Uterus (tissue), 4 donors: ENCODE measurements around the gene S100A4. TPM values are rescaled to one million over a fixed set of nuclear protein-coding genes. Genes with fewer than 3 reads are reported as not detected.

ENCODE experiments used
- DNase-seq, 2 donors: peaks; one replicate each; pipeline ENCODE4 v3.0.0-alpha.2; 2019 to 2020
- H3K27ac ChIP-seq, 2 donors: fragments of 200-600 bp; sonication (generic); 1 replicate in 1 of 2; 2 replicates in 1 of 2; pipeline ENCODE4 v1.5.1; 2016 to 2018
- H3K27me3 ChIP-seq, 2 donors: fragments of 200-600 bp; sonication (generic); one replicate each; pipeline ENCODE4 v1.5.1; 2018 to 2019; ENCODE audit warnings: control low read depth in 1 of 2
- H3K36me3 ChIP-seq, 2 donors: fragments of 200-600 bp; sonication (generic); one replicate each; pipeline ENCODE4 v1.5.1; 2019; ENCODE audit warnings: control low read depth in 1 of 2
- H3K4me1 ChIP-seq, 2 donors: fragments of 200-600 bp; sonication (generic); one replicate each; pipeline ENCODE4 v1.5.1; 2018 to 2019; ENCODE audit warnings: control low read depth in 1 of 2
- H3K4me3 ChIP-seq, 2 donors: fragments of 200-600 bp; sonication (generic); 1 replicate in 1 of 2; 2 replicates in 1 of 2; pipeline ENCODE4 v1.5.1; 2018 to 2019; ENCODE audit warnings: mild to moderate bottlenecking in 1 of 2
- H3K9me3 ChIP-seq, 2 donors: fragments of 200-600 bp; sonication (generic); one replicate each; pipeline ENCODE4 v1.5.1; 2019; ENCODE audit warnings: control low read depth in 1 of 2
- CTCF ChIP-seq, 4 experiments: fragments of 200-600 bp in 2 of 4; fragments of 450-650 bp in 2 of 4; sonication (generic) in 2 of 4; IDR thresholded peaks; one replicate each; pipeline ENCODE4 v1.5.1; 2016 to 2019; ENCODE audit warnings: antibody characterized with exemption in 4 of 4, mild to moderate bottlenecking in 2 of 4, moderate library complexity in 1 of 4
- POLR2A ChIP-seq, 2 donors: fragments of 450-650 bp; IDR thresholded peaks; one replicate each; pipeline ENCODE4 v1.6.1; 2016; ENCODE audit warnings: antibody characterized with exemption in 2 of 2, mild to moderate bottlenecking in 1 of 2, moderate library complexity in 1 of 2
- intact Hi-C: fragments of 100-400 bp; cut with DNase I; formaldehyde crosslinking; loops from one replicate; pipeline ENCODE4 v1.15.1; 2023; ENCODE audit warnings: low total_unique reads
- total RNA-seq, 4 donors: library from RNA; depleted of rRNA in 3 of 4; stranded (reverse); fragments of >200 nt in 3 of 4; gene quantifications; one replicate each; pipeline versions ENCODE4 v1.1.0 to v1.2.4, GENCODE V29; 2014 to 2023
- donor health status: DM: yes; HTN: yes; CAD: no.

S100A4 gene
- total RNA-seq, 4 donors from 2014 or later = 58.9 to 226 (median 155) TPM

GRCh38 chr1:153547560-153548551, 2.2 kb upstream of the S100A4 start:
- H3K4me1 ChIP-seq = peaks cover 14 to 31% of the 10 kb centered on the region in 2 donors
- DNase-seq = peak in 1 of 2 donors; percentile 17
- intact Hi-C loops = no loop called here
- no peaks in the 10 kb centered on the region for H3K9me3 ChIP-seq
- H3K4me3 ChIP-seq = no peak overlapping the region
- peak overlapping the region; percentile 86 to 94 for H3K27ac ChIP-seq
- TF ChIP-seq CTCF (IDR thresholded peaks at IDR 0.05) (no peak), POLR2A (IDR thresholded peaks at IDR 0.05) (no peak)
- H3K36me3 ChIP-seq = no peaks in the 10 kb centered on the region
- H3K27me3 ChIP-seq = no peaks in the 10 kb centered on the region

- H3K9me3 ChIP-seq = no peaks in the 10 kb centered on the region
- no peak overlapping the region for H3K4me3 ChIP-seq
- intact Hi-C loops = no loop called here
- no peak for TF ChIP-seq POLR2A (IDR thresholded peaks at IDR 0.05)
- TF ChIP-seq CTCF (IDR thresholded peaks at IDR 0.05) = no peak
- no peaks in the 10 kb centered on the region for H3K36me3 ChIP-seq
- peaks cover 14 to 31% of the 10 kb centered on the region in 2 donors for H3K4me1 ChIP-seq
- H3K27me3 ChIP-seq = no peaks in the 10 kb centered on the region
- peak overlapping the region; percentile 86 to 94 for H3K27ac ChIP-seq
- peak in 1 of 2 donors; percentile 17 for DNase-seq
These were observed 1.4 kb upstream of the S100A4 start for GRCh38 chr1:153546796-153547559.

- Histone ChIP-seq H3K4me1 (peaks cover 14 to 31% of the 10 kb centered on the region in 2 donors), H3K4me3 (no peak overlapping the region), H3K27me3 (no peaks in the 10 kb centered on the region), H3K36me3 (no peaks in the 10 kb centered on the region), H3K9me3 (no peaks in the 10 kb centered on the region), H3K27ac (peak overlapping the region; percentile 86 to 94)
- peak in 1 of 2 donors; percentile 20 for DNase-seq
- no peak for TF ChIP-seq POLR2A (IDR thresholded peaks at IDR 0.05)
- TF ChIP-seq CTCF (IDR thresholded peaks at IDR 0.05) = no peak
- intact Hi-C loops = no loop called here
These were observed 765 bp upstream of the S100A4 start for GRCh38 chr1:153546371-153546770.

GRCh38 chr1:153544453-153545066, 1.0 kb downstream of the S100A4 start:
- Histone ChIP-seq H3K4me1 (peaks cover 14 to 26% of the 10 kb centered on the region in 2 donors), H3K4me3 (peak overlapping the region; percentile 12 to 38), H3K9me3 (no peaks in the 10 kb centered on the region), H3K27ac (peak overlapping the region; percentile 86 to 94), H3K27me3 (no peaks in the 10 kb centered on the region), H3K36me3 (no peaks in the 10 kb centered on the region)
- no peak for DNase-seq
- TF ChIP-seq CTCF (IDR thresholded peaks at IDR 0.05) (peak in 1 of 4 experiments; percentile 4), POLR2A (IDR thresholded peaks at IDR 0.05) (no peak)
- intact Hi-C loops = no loop called here
